Psoas muscle (tissue), 8 donors: Measurements from ENCODE around the gene LRRC4C. TPM values are rescaled to one million over a fixed set of nuclear protein-coding genes. Genes with fewer than 3 reads are reported as not detected.

ENCODE experiments used
- ATAC-seq, 4 donors: fragments of 200-7000 bp; cut with Tn5 transposase; one replicate each; pipeline ENCODE4 v1.9.1; 2020; ENCODE audit warnings: moderate library complexity in 3 of 4, mild to moderate bottlenecking in 2 of 4
- DNase-seq, 2 donors: peaks; one replicate each; pipeline ENCODE4 v3.0.0-alpha.2; 2020
- H3K27ac ChIP-seq: fragments of 200-600 bp; one replicate; pipeline ENCODE4 v1.8.0; 2022
- H3K27me3 ChIP-seq, 3 donors: fragments of 200-600 bp in 1 of 3; one replicate each; pipeline versions ENCODE4 v1.6.1 to v1.8.0; 2013 to 2022; ENCODE audit warnings: low read length in 2 of 3, mild to moderate bottlenecking in 2 of 3, moderate library complexity in 1 of 3; ENCODE audit not compliant: insufficient read depth in 3 of 3
- H3K36me3 ChIP-seq, 2 donors: fragments of 200-600 bp in 1 of 2; one replicate each; pipeline versions ENCODE4 v1.6.1 to v1.8.0; 2013 to 2022; ENCODE audit warnings: low read depth in 1 of 2, mild to moderate bottlenecking in 1 of 2, moderate library complexity in 1 of 2; ENCODE audit not compliant: insufficient read depth in 1 of 2
- H3K4me1 ChIP-seq: fragments of 200-600 bp; one replicate; pipeline ENCODE4 v1.8.0; 2022
- H3K4me3 ChIP-seq: fragments of 200-600 bp; one replicate; pipeline ENCODE4 v1.8.0; 2022; ENCODE audit warnings: mild to moderate bottlenecking
- H3K9me3 ChIP-seq: fragments of 200-600 bp; one replicate; pipeline ENCODE4 v1.8.0; 2022
- WGBS, 3 donors: extraction: QIAGEN DNeasy Blood & Tissue Kit; methylation state at CpG; one replicate each; pipeline versions ENCODE4 v1.1.6 to v1.1.7; 2013; 5-methylcytosine and 5-hydroxymethylcytosine counted together
- intact Hi-C, 2 donors: fragments of 100-400 bp; cut with DNase I; formaldehyde crosslinking; loops; one replicate each; pipeline versions ENCODE4 v1.11.0 to v1.14.2; 2022
- polyA plus RNA-seq, 3 donors: library from polyadenylated mRNA; stranded (reverse); fragments of 200-250 nt; gene quantifications; one replicate each; pipeline ENCODE4 v1.2.3, GENCODE V29; 2013
- total RNA-seq, 4 donors: library from RNA; stranded (reverse); fragmentation: NEBNext Ultra II Directional in 2 of 4; extraction: Animal tissue kit (Norgen Biotek cat#: 25700) in 2 of 4; gene quantifications; one replicate each; pipeline versions ENCODE4 v1.2.1 to v1.2.4, GENCODE V29; 2021 to 2023
- TF ChIP-seq, protein P1 (sequence below): fragments of 200-600 bp; IDR thresholded peaks from one replicate; pipeline ENCODE4 v1.8.0; 2022; ENCODE audit warnings: antibody characterized with exemption
- donor health status: healthy with polysubstance abuse.
- donor health status: DM: no; HTN: no; CAD: no; lungs with moderate emphysema.
- donor health status: Bipolar disorder and iron deficiency.
- donor health status: healthy.
- donor health status: DM: yes; HTN: yes; CAD: no.
- donor health status: DM: no; HTN: no; CAD: no.
- donor health status: DM: no; HTN: no; CAD: no.
- donor health status: DM: yes; HTN: yes; CAD: no.

LRRC4C gene
- total and polyA plus RNA-seq, 7 donors = 0.04 to 0.34 (median 0.12) TPM; not detected in 1

DNA sequence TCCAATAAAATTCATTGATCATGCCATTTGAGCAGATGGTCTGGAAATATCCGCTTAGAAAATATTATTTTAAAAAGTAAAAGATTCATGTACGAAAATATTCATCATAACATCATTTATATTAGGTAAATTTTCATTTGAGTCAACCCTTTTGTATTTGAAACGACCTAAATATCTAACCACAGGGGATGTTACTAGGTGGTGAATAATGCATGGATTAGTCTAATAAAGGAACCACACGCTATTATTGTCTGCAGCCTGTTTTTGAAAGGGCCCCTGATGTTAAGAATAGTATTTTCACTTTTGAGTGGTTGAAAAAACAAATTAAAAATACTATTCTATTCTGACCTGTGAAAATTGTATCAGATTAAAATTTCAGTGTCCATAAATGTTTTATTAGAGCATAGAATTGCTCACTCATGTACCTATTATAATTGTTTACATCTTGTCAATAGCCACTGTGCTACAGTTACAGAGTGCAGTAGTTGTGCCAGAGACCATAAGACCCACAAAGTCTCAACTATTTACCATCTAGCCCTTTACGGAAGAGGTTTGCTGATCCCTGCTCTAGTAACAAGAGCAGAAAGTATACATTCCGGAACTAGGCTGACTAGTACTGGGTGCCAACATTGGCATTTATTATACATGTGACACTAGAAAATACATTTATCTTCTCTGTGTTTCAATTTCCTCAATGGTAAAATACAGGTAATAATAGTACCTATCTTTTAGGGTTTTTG is 176.1 kb downstream of the LRRC4C start:
- ATAC-seq = no peak
- H3K36me3 ChIP-seq = no peaks in the 10 kb centered on the region
- H3K4me3 ChIP-seq = no peak overlapping the region
- DNase-seq = no peak
- H3K27me3 ChIP-seq = no peaks in the 10 kb centered on the region
- H3K27ac ChIP-seq = no peak overlapping the region
- H3K9me3 ChIP-seq = no peaks in the 10 kb centered on the region
- WGBS, 3 donors = 69 to 73% (median 69%) methylated on average over 6 of the region's 6 CpGs
- TF ChIP-seq, protein P1, sequence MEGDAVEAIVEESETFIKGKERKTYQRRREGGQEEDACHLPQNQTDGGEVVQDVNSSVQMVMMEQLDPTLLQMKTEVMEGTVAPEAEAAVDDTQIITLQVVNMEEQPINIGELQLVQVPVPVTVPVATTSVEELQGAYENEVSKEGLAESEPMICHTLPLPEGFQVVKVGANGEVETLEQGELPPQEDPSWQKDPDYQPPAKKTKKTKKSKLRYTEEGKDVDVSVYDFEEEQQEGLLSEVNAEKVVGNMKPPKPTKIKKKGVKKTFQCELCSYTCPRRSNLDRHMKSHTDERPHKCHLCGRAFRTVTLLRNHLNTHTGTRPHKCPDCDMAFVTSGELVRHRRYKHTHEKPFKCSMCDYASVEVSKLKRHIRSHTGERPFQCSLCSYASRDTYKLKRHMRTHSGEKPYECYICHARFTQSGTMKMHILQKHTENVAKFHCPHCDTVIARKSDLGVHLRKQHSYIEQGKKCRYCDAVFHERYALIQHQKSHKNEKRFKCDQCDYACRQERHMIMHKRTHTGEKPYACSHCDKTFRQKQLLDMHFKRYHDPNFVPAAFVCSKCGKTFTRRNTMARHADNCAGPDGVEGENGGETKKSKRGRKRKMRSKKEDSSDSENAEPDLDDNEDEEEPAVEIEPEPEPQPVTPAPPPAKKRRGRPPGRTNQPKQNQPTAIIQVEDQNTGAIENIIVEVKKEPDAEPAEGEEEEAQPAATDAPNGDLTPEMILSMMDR = no peak
- no peaks in the 10 kb centered on the region for H3K4me1 ChIP-seq
- intact Hi-C loops = no loop called here

DNA sequence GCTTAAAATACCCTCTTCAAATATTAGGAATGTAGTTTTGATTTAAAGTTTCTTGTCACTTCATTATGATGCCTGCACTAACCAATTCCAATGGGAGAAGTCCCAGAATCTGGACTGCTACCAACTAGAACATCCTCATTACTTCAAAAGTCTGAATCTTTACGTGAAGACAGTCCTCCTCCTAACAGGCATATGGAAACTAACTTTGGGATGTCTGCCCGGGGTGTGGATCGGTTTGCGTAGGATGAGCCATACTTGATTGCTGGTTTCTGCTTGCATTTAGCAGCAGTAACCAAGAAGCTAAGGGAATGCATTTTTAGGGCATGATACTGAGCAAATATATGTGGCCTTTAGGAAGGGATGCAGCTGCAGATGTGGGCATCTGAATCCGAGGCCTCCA is 177.1 kb downstream of the LRRC4C start:
- no peaks in the 10 kb centered on the region for H3K9me3 ChIP-seq
- no peaks in the 10 kb centered on the region for H3K4me1 ChIP-seq
- no peak overlapping the region for H3K27ac ChIP-seq
- no peaks in the 10 kb centered on the region for H3K27me3 ChIP-seq
- ATAC-seq (no peak), DNase-seq (no peak)
- TF ChIP-seq, protein P1 = no peak
- intact Hi-C loops = no loop called here
- no peak overlapping the region for H3K4me3 ChIP-seq
- H3K36me3 ChIP-seq = no peaks in the 10 kb centered on the region
- WGBS, 3 donors = 72 to 76% (median 75%) methylated on average over 5 of the region's 5 CpGs

DNA sequence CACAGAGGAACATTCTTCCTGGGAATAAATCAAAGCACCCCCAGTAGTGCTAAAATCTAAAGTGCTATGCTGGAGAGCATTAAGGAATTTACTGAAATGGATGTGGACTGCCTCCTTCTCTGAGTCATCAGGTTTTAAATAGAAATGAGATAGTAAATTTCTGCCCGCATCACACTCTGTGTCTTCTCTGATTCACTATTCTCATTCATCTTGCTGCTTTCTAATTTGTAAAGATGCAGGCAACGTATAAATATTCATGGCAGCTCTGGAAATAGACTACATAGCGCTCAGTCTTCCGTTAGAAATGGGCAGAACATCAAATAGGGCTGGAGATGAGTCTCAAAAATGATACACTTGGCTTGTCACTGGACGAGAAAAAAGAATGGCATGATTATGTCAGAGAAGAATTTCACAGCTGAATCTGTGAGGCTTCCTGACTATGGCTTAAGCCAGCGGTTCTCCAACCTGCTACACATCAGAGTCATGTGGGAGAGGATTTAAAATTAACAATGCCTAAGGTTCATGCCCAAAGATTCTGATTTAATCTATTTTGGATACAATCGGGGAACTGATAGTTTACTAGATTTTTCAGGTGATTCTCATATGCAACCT is 178.2 kb downstream of the LRRC4C start:
- Histone ChIP-seq H3K27ac (no peak overlapping the region), H3K4me3 (no peak overlapping the region), H3K4me1 (no peaks in the 10 kb centered on the region), H3K27me3 (no peaks in the 10 kb centered on the region), H3K9me3 (no peaks in the 10 kb centered on the region), H3K36me3 (no peaks in the 10 kb centered on the region)
- TF ChIP-seq, protein P1 = no peak
- no peak for ATAC-seq
- 71 to 72% (median 71%) methylated on average over 7 of the region's 7 CpGs for WGBS, 3 donors
- DNase-seq = no peak
- intact Hi-C loops = no loop called here

DNA sequence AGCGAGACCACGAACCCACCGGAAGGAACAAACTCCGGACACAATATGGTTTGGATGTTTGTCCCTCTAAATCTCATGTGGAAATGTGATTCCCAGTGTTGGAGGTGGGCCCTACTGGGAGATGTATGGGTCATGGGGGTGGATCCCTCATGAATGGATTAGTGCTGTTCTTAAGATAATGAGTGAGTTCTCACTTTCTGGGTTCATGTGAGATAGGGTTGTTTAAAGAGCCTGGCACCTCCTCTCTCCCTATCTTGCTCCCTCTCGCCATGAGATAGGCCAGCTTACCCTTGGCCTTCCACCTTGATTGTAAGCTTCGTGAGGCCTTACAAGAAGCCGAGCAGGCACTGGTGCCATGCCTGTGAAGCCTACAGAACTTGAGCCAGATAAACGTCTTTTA is 184.6 kb downstream of the LRRC4C start:
- no peaks in the 10 kb centered on the region for H3K27me3 ChIP-seq
- DNase-seq (no peak), ATAC-seq (no peak)
- no peaks in the 10 kb centered on the region for H3K36me3 ChIP-seq
- intact Hi-C loops = no loop called here
- 88 to 90% (median 88%) methylated on average over 8 of the region's 8 CpGs for WGBS, 3 donors
- no peak overlapping the region for H3K27ac ChIP-seq
- no peaks in the 10 kb centered on the region for H3K9me3 ChIP-seq
- TF ChIP-seq, protein P1 = no peak
- no peak overlapping the region for H3K4me3 ChIP-seq
- no peaks in the 10 kb centered on the region for H3K4me1 ChIP-seq
